GM23338 (cell line): Measurements from ENCODE around the gene SLIT1. TPM values are rescaled to one million over a fixed set of nuclear protein-coding genes. Genes with fewer than 3 reads are reported as not detected.

Source experiments
- ATAC-seq: fragments of 200-7000 bp; cut with Tn5 transposase; 3 replicates; pipeline ENCODE4 v1.9.1; 2020
- DNase-seq: peaks from one replicate; pipeline ENCODE4 v3.0.0-alpha.2; 2015; ENCODE audit warnings: low spot score
- H2AFZ ChIP-seq: fragments of 200-600 bp; sonication (generic); 2 replicates; pipeline ENCODE4 v1.8.0; 2016; ENCODE audit warnings: antibody characterized with exemption, mild to moderate bottlenecking, moderate library complexity
- H3F3A ChIP-seq: fragments of 200-600 bp; sonication (generic); replicated peaks from 2 replicates; pipeline ENCODE4 v1.8.0; 2017; ENCODE audit warnings: antibody characterized with exemption, mixed run types, low read depth
- H3K27ac ChIP-seq: fragments of 200-600 bp; sonication (generic); 2 replicates; pipeline ENCODE4 v1.6.1; 2016; ENCODE audit warnings: low read depth
- H3K27me3 ChIP-seq: fragments of 200-600 bp; sonication (generic); 2 replicates; pipeline ENCODE4 v1.8.0; 2016; ENCODE audit warnings: mild to moderate bottlenecking, mixed run types, moderate library complexity; ENCODE audit not compliant: insufficient read depth
- H3K36me3 ChIP-seq: fragments of 200-600 bp; sonication (generic); 2 replicates; pipeline ENCODE4 v1.8.0; 2016; ENCODE audit warnings: mild to moderate bottlenecking; ENCODE audit not compliant: insufficient read depth
- H3K4me1 ChIP-seq: fragments of 200-600 bp; sonication (generic); 2 replicates; pipeline ENCODE4 v1.8.0; 2016; ENCODE audit warnings: mild to moderate bottlenecking, moderate library complexity; ENCODE audit not compliant: insufficient read depth
- H3K4me2 ChIP-seq: fragments of 200-600 bp; sonication (generic); 2 replicates; pipeline ENCODE4 v1.7.1; 2017; ENCODE audit warnings: mixed run types
- H3K4me3 ChIP-seq: fragments of 200-600 bp; sonication (generic); 2 replicates; pipeline ENCODE4 v1.6.1; 2016; ENCODE audit warnings: mixed run types
- H3K79me2 ChIP-seq: fragments of 200-600 bp; sonication (generic); replicated peaks from 2 replicates; pipeline ENCODE4 v1.8.0; 2017; ENCODE audit warnings: mild to moderate bottlenecking; ENCODE audit not compliant: insufficient read depth
- H3K9me2 ChIP-seq: fragments of 200-600 bp; sonication (generic); 2 replicates; pipeline ENCODE4 v1.8.0; 2017; ENCODE audit not compliant: insufficient read depth
- H4K20me1 ChIP-seq: fragments of 200-600 bp; sonication (generic); replicated peaks from 2 replicates; pipeline ENCODE4 v1.8.0; 2017; ENCODE audit warnings: mild to moderate bottlenecking; ENCODE audit not compliant: insufficient read depth
- H3K27ac Mint-ChIP-seq: 2 replicates; pipeline ENCODE4 v1.8.0; 2020; ENCODE audit warnings: inconsistent platforms, mild to moderate bottlenecking, moderate library complexity, mixed read lengths
- H3K27me3 Mint-ChIP-seq: 3 replicates; pipeline ENCODE4 v1.8.0; 2022; ENCODE audit warnings: low read depth, mild to moderate bottlenecking, moderate library complexity, mixed read lengths, inconsistent platforms; ENCODE audit not compliant: insufficient read depth, poor library complexity
- H3K36me3 Mint-ChIP-seq: 3 replicates; pipeline ENCODE4 v1.8.0; 2021; ENCODE audit warnings: low read depth, mild to moderate bottlenecking, inconsistent platforms, moderate library complexity, mixed read lengths
- H3K4me1 Mint-ChIP-seq: 3 replicates; pipeline ENCODE4 v1.8.0; 2020; ENCODE audit warnings: mild to moderate bottlenecking, inconsistent platforms, mixed read lengths
- H3K4me3 Mint-ChIP-seq: 3 replicates; pipeline ENCODE4 v1.8.0; 2021; ENCODE audit warnings: moderate library complexity, mild to moderate bottlenecking, inconsistent platforms, mixed read lengths
- H3K9me3 Mint-ChIP-seq: 3 replicates; pipeline ENCODE4 v1.8.0; 2020; ENCODE audit warnings: moderate library complexity, mild to moderate bottlenecking, inconsistent platforms, mixed read lengths
- NANOG ChIP-seq: IDR thresholded peaks from 2 replicates; pipeline ENCODE4 v1.6.1; 2016; ENCODE audit warnings: antibody characterized with exemption, borderline replicate concordance
- POLR2AphosphoS5 ChIP-seq: IDR thresholded peaks from 2 replicates; pipeline ENCODE4 v1.6.1; 2016; ENCODE audit warnings: antibody characterized with exemption, low read depth
- STAT1 ChIP-seq: IDR thresholded peaks from one replicate; pipeline ENCODE4 v1.6.1; 2016; ENCODE audit warnings: antibody characterized with exemption; ENCODE audit not compliant: unreplicated experiment
- ZNF331 ChIP-seq: fragments of 250-450 bp; sonication (Bioruptor Pico); IDR thresholded peaks from 2 replicates; pipeline ENCODE4 v1.5.0; 2020; ENCODE audit warnings: low read depth, mild to moderate bottlenecking, moderate library complexity
- polyA plus RNA-seq: library from polyadenylated mRNA; unstranded; fragments of >200 nt; fragmentation: Nextera tagmentation; extraction: Ambion mirVana; gene quantifications from 2 replicates; pipeline ENCODE4 v1.2.1, GENCODE V29; 2016
- total RNA-seq: library from RNA; depleted of rRNA; stranded (reverse); fragments of >200 nt; shearing (Covaris generic); gene quantifications from 2 replicates; pipeline ENCODE4 v1.2.3, GENCODE V29; 2014
- TF ChIP-seq, protein P1 (sequence below), 2 experiments: fragments of 200-600 bp in 1 of 2; sonication (generic) in 1 of 2; conservative IDR thresholded peaks; 2 replicates each; pipeline versions ENCODE4 v1.5.1 to v1.6.1; 2016 to 2017; ENCODE audit warnings: antibody characterized with exemption in 2 of 2, low read depth in 2 of 2, mild to moderate bottlenecking in 2 of 2, moderate library complexity in 1 of 2
- TF ChIP-seq, protein P2 (sequence below): IDR thresholded peaks from one replicate; pipeline ENCODE4 v1.6.1; 2018; ENCODE audit warnings: antibody characterized with exemption; ENCODE audit not compliant: unreplicated experiment
- TF ChIP-seq, protein P3 (sequence below): fragments of 250-450 bp; sonication (Bioruptor Pico); IDR thresholded peaks from 2 replicates; pipeline ENCODE4 v1.5.0; 2020; ENCODE audit warnings: mild to moderate bottlenecking, moderate library complexity

SLIT1 gene
- total and polyA plus RNA-seq, 2 experiments from 2014 or later, result 0.76 to 1.7 TPM

DNA sequence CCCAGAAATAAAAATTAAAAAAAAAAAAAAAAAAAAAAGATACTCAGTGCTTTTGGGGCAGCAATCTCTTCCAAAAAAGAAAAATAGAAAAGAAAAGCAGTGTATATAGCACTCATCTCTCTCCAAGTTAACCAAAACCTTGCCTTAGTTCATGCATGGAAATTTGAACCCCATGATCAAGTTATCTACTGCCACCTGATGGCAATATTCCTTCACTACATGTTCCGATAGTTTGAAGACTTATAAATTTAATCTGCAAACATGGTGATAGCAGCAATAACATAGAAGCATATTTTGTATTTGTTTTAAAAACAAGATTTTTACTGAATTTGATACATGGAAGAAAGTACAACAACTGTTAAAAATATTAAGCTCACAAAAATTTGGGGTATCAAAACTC, 48.6 kb upstream of the SLIT1 start:
- DNase-seq (peak; percentile 55), ATAC-seq (no peak; the same call in 2 of the 3 replicates)
- H3K27me3 Mint-ChIP-seq, result no peaks in the 10 kb centered on the region
- no peaks in the 10 kb centered on the region for H3K9me3 Mint-ChIP-seq
- H3K27me3 ChIP-seq, result no peaks in the 10 kb centered on the region
- no peaks in the 10 kb centered on the region; the same call in 1 of the 3 replicates for H3K36me3 Mint-ChIP-seq
- H3K27ac Mint-ChIP-seq, result no peak overlapping the region
- H3K9me2 ChIP-seq, result no peaks in the 10 kb centered on the region
- no peak overlapping the region for H3K4me2 ChIP-seq
- no peak overlapping the region for H3K4me3 Mint-ChIP-seq
- H4K20me1 ChIP-seq, result no peaks in the 10 kb centered on the region; the same call in 1 of the 2 replicates
- no peak overlapping the region for H2AFZ ChIP-seq
- H3F3A ChIP-seq, result no peaks in the 10 kb centered on the region
- H3K4me1 Mint-ChIP-seq, result peaks cover 5% of the 10 kb centered on the region; the same call in 1 of the 3 replicates
- no peak overlapping the region for H3K27ac ChIP-seq
- peaks cover 8% of the 10 kb centered on the region for H3K36me3 ChIP-seq
- no peaks in the 10 kb centered on the region for H3K79me2 ChIP-seq
- no peak overlapping the region for H3K4me3 ChIP-seq
- TF ChIP-seq, protein P1, sequence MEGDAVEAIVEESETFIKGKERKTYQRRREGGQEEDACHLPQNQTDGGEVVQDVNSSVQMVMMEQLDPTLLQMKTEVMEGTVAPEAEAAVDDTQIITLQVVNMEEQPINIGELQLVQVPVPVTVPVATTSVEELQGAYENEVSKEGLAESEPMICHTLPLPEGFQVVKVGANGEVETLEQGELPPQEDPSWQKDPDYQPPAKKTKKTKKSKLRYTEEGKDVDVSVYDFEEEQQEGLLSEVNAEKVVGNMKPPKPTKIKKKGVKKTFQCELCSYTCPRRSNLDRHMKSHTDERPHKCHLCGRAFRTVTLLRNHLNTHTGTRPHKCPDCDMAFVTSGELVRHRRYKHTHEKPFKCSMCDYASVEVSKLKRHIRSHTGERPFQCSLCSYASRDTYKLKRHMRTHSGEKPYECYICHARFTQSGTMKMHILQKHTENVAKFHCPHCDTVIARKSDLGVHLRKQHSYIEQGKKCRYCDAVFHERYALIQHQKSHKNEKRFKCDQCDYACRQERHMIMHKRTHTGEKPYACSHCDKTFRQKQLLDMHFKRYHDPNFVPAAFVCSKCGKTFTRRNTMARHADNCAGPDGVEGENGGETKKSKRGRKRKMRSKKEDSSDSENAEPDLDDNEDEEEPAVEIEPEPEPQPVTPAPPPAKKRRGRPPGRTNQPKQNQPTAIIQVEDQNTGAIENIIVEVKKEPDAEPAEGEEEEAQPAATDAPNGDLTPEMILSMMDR (conservative IDR thresholded peaks at IDR 0.05; ENCODE audit: low read depth in 2 of 2), result peak; percentile 68 to 82
- TF ChIP-seq NANOG (no peak), POLR2AphosphoS5 (no peak), STAT1 (no peak), ZNF331 (CRISPR knock-in tag) (no peak)
- TF ChIP-seq, protein P2, sequence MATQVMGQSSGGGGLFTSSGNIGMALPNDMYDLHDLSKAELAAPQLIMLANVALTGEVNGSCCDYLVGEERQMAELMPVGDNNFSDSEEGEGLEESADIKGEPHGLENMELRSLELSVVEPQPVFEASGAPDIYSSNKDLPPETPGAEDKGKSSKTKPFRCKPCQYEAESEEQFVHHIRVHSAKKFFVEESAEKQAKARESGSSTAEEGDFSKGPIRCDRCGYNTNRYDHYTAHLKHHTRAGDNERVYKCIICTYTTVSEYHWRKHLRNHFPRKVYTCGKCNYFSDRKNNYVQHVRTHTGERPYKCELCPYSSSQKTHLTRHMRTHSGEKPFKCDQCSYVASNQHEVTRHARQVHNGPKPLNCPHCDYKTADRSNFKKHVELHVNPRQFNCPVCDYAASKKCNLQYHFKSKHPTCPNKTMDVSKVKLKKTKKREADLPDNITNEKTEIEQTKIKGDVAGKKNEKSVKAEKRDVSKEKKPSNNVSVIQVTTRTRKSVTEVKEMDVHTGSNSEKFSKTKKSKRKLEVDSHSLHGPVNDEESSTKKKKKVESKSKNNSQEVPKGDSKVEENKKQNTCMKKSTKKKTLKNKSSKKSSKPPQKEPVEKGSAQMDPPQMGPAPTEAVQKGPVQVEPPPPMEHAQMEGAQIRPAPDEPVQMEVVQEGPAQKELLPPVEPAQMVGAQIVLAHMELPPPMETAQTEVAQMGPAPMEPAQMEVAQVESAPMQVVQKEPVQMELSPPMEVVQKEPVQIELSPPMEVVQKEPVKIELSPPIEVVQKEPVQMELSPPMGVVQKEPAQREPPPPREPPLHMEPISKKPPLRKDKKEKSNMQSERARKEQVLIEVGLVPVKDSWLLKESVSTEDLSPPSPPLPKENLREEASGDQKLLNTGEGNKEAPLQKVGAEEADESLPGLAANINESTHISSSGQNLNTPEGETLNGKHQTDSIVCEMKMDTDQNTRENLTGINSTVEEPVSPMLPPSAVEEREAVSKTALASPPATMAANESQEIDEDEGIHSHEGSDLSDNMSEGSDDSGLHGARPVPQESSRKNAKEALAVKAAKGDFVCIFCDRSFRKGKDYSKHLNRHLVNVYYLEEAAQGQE, result no peak
- TF ChIP-seq, protein P3, sequence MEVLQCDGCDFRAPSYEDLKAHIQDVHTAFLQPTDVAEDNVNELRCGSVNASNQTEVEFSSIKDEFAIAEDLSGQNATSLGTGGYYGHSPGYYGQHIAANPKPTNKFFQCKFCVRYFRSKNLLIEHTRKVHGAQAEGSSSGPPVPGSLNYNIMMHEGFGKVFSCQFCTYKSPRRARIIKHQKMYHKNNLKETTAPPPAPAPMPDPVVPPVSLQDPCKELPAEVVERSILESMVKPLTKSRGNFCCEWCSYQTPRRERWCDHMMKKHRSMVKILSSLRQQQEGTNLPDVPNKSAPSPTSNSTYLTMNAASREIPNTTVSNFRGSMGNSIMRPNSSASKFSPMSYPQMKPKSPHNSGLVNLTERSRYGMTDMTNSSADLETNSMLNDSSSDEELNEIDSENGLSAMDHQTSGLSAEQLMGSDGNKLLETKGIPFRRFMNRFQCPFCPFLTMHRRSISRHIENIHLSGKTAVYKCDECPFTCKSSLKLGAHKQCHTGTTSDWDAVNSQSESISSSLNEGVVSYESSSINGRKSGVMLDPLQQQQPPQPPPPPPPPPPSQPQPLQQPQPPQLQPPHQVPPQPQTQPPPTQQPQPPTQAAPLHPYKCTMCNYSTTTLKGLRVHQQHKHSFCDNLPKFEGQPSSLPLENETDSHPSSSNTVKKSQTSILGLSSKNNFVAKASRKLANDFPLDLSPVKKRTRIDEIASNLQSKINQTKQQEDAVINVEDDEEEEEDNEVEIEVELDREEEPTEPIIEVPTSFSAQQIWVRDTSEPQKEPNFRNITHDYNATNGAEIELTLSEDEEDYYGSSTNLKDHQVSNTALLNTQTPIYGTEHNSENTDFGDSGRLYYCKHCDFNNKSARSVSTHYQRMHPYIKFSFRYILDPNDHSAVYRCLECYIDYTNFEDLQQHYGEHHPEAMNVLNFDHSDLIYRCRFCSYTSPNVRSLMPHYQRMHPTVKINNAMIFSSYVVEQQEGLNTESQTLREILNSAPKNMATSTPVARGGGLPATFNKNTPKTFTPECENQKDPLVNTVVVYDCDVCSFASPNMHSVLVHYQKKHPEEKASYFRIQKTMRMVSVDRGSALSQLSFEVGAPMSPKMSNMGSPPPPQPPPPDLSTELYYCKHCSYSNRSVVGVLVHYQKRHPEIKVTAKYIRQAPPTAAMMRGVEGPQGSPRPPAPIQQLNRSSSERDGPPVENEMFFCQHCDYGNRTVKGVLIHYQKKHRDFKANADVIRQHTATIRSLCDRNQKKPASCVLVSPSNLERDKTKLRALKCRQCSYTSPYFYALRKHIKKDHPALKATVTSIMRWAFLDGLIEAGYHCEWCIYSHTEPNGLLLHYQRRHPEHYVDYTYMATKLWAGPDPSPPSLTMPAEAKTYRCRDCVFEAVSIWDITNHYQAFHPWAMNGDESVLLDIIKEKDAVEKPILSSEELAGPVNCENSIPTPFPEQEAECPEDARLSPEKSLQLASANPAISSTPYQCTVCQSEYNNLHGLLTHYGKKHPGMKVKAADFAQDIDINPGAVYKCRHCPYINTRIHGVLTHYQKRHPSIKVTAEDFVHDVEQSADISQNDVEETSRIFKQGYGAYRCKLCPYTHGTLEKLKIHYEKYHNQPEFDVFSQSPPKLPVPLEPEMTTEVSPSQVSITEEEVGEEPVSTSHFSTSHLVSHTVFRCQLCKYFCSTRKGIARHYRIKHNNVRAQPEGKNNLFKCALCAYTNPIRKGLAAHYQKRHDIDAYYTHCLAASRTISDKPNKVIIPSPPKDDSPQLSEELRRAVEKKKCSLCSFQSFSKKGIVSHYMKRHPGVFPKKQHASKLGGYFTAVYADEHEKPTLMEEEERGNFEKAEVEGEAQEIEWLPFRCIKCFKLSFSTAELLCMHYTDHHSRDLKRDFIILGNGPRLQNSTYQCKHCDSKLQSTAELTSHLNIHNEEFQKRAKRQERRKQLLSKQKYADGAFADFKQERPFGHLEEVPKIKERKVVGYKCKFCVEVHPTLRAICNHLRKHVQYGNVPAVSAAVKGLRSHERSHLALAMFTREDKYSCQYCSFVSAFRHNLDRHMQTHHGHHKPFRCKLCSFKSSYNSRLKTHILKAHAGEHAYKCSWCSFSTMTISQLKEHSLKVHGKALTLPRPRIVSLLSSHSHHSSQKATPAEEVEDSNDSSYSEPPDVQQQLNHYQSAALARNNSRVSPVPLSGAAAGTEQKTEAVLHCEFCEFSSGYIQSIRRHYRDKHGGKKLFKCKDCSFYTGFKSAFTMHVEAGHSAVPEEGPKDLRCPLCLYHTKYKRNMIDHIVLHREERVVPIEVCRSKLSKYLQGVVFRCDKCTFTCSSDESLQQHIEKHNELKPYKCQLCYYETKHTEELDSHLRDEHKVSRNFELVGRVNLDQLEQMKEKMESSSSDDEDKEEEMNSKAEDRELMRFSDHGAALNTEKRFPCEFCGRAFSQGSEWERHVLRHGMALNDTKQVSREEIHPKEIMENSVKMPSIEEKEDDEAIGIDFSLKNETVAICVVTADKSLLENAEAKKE (CRISPR knock-in tag), result no peak
- H3K4me1 ChIP-seq, result no peaks in the 10 kb centered on the region
